Adrenal gland (tissue), 12 donors: ENCODE results near the gene SNPH. TPM values are rescaled to one million over a fixed set of nuclear protein-coding genes. Genes with fewer than 3 reads are reported as not detected.
"Not testable (repeated sequence)": the region's sequence is repeated elsewhere in the genome, so short reads cannot be mapped to it uniquely, and the experiment has no call there.

ENCODE experiments used
- DNase-seq, 7 donors: peaks; one replicate each; pipeline ENCODE4 v3.0.0-alpha.2; 2019 to 2020
- H3K27ac ChIP-seq, 5 donors: fragments of 200-600 bp; sonication (generic) in 4 of 5; 1 replicate in 3 of 5; 2 replicates in 2 of 5; pipeline versions ENCODE4 v1.5.1 to v1.8.0; 2016 to 2020; ENCODE audit warnings: mild to moderate bottlenecking in 1 of 5
- H3K27me3 ChIP-seq: fragments of 200-600 bp; 2 replicates; pipeline ENCODE4 v1.8.0; 2021
- H3K36me3 ChIP-seq, 2 donors: fragments of 200-600 bp; replicated peaks in 1 of 2; 1 replicate in 1 of 2; 2 replicates in 1 of 2; pipeline versions ENCODE4 v1.5.1 to v1.8.0; 2018 to 2022
- H3K4me1 ChIP-seq, 2 donors: fragments of 200-600 bp; replicated peaks in 1 of 2; 1 replicate in 1 of 2; 2 replicates in 1 of 2; pipeline versions ENCODE4 v1.5.1 to v1.8.0; 2018 to 2021
- H3K4me3 ChIP-seq, 4 donors: fragments of 200-600 bp; sonication (generic) in 3 of 4; one replicate each; pipeline ENCODE4 v1.5.1; 2016 to 2018
- H3K9me3 ChIP-seq, 3 donors: fragments of 200-600 bp; sonication (generic) in 1 of 3; replicated peaks in 1 of 3; 1 replicate in 2 of 3; 2 replicates in 1 of 3; pipeline versions ENCODE4 v1.5.1 to v1.8.0; 2016 to 2021
- POLR2A ChIP-seq, 2 donors: fragments of 450-650 bp; IDR thresholded peaks; one replicate each; pipeline ENCODE4 v1.6.1; 2017; ENCODE audit warnings: antibody characterized with exemption in 2 of 2, mild to moderate bottlenecking in 2 of 2, moderate library complexity in 1 of 2
- WGBS, 4 donors: extraction: QIAGEN DNeasy Blood & Tissue Kit in 2 of 4; methylation state at CpG; one replicate each; pipeline versions ENCODE4 v1.1.5 to v1.1.7; 2013 to 2017; 5-methylcytosine and 5-hydroxymethylcytosine counted together
- intact Hi-C, 2 donors: fragments of 100-400 bp; cut with DNase I; formaldehyde crosslinking; loops; one replicate each; pipeline versions ENCODE4 v1.14.1 to v1.15.0; 2022 to 2023
- polyA plus RNA-seq, 3 donors: library from polyadenylated mRNA; stranded (reverse); fragments of 200-250 nt in 2 of 3; fragments of 350-450 nt in 1 of 3; fragmentation: Illumina TruSeq in 1 of 3; extraction: RNeasy Lipid Tissue Mini Kit (QIAGEN cat#74804) in 1 of 3; gene quantifications; one replicate each; pipeline ENCODE4 v1.2.3, GENCODE V29; 2013 to 2014
- total RNA-seq, 9 donors: library from RNA; depleted of rRNA in 4 of 9; stranded (reverse); fragments of >200 nt in 4 of 9; fragments of 120-200 nt in 1 of 9; fragmentation: NEBNext Ultra II Directional in 1 of 9; extraction: Animal tissue kit (Norgen Biotek cat#: 25700) in 1 of 9; gene quantifications; one replicate each; pipeline versions ENCODE4 v1.1.0 to v1.2.4, GENCODE V29; 2013 to 2023
- TF ChIP-seq, protein P1 (sequence below), 6 experiments: fragments of 450-650 bp in 4 of 6; fragments of 200-600 bp in 2 of 6; sonication (generic) in 1 of 6; IDR thresholded peaks; 1 replicate in 5 of 6; 2 replicates in 1 of 6; pipeline versions ENCODE4 v1.5.1 to v1.8.0; 2016 to 2021; ENCODE audit warnings: antibody characterized with exemption in 6 of 6, mild to moderate bottlenecking in 2 of 6, moderate library complexity in 1 of 6
- donor health status: healthy with polysubstance abuse.
- donor health status: Bipolar disorder and iron deficiency.
- donor health status: DM: yes; HTN: yes; CAD: no.
- donor health status: DM: no; HTN: no; CAD: no.
- donor health status: DM: no; HTN: no; CAD: no.
- donor health status: DM: yes; HTN: yes; CAD: no.

The SNPH gene
- total and polyA plus RNA-seq, 12 donors: 2.1 to 18.9 (median 5.8) TPM

DNA sequence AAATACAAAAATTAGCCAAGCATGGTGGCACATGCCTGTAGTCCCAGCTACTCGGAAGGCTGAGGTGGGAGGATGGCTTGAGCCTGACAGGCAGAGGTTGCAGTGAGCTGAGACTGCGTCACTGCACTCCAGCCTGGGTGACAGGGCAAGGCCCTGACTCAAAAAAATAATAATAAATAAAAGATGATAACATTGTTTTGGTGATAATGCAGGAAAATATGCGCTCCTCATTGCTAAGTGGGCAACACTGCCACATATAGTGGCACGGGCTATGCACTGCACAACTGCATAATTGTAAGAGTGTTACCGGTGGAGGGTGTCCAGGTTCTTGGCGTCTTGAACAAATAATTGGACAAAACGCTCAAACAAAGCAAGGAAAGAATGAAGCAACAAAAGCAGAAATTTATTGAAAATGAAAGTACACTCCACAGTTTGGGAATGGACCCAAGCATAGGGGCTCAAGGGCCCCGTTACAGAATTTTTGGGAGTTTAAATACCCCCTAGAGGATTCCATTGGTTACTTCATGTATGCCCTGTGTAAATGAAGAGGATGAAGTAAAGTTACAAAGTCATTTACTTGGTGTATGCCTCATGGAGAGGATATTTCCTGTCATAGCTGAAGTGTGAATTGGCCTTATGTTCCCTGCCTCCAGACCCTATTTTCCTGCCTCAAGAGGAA, 77.5 kb downstream of the SNPH start:
- H3K4me1 ChIP-seq, H3K36me3 ChIP-seq, H3K27me3 ChIP-seq, H3K4me3 ChIP-seq, intact Hi-C loops, H3K27ac ChIP-seq, H3K9me3 ChIP-seq: not testable (repeated sequence)
- peak in 1 of 7 donors; percentile 43 for DNase-seq
- WGBS, 4 donors: 93 to 95% (median 94%) methylated on average over 8 of the region's 8 CpGs
- TF ChIP-seq, protein P1, sequence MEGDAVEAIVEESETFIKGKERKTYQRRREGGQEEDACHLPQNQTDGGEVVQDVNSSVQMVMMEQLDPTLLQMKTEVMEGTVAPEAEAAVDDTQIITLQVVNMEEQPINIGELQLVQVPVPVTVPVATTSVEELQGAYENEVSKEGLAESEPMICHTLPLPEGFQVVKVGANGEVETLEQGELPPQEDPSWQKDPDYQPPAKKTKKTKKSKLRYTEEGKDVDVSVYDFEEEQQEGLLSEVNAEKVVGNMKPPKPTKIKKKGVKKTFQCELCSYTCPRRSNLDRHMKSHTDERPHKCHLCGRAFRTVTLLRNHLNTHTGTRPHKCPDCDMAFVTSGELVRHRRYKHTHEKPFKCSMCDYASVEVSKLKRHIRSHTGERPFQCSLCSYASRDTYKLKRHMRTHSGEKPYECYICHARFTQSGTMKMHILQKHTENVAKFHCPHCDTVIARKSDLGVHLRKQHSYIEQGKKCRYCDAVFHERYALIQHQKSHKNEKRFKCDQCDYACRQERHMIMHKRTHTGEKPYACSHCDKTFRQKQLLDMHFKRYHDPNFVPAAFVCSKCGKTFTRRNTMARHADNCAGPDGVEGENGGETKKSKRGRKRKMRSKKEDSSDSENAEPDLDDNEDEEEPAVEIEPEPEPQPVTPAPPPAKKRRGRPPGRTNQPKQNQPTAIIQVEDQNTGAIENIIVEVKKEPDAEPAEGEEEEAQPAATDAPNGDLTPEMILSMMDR (IDR thresholded peaks at IDR 0.05): peak in 1 of 6 experiments; percentile 9

DNA sequence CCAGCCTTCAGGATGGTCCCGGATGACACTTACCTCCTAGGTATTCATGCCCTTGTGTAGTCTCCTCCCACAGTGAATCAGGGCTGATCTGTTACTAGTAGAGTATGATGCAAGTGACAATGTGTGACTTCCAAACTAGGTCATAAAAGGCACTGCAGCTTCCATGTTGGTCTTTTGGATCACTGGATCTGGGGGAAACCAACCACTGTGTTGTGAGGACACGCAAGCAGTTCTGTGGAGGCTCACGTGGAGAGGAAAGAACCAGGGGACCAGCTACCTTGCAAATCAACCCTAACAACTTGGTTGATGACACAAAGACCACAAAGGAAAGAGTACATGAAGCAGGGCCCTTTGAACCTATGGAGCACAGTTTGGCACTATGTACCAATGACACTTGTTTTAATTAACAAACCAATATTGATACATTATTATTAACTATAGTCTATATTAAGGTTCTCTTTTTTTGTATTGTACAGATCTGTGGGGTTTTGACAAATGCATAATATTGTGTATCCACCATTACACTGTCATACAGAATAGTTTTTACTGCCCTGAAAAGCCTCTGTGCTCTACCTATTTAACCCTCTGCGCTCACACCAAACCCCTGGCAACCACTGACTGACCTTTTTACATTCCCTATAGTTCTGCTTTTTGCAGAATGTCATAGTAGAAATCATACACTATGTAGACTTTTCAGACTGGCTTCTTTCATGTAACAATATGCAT, 79.1 kb downstream of the SNPH start:
- intact Hi-C loops: no loop called here
- Histone ChIP-seq H3K9me3 (peaks cover 0 to 6% (median 3%) of the 10 kb centered on the region in 3 donors), H3K4me3 (no peak overlapping the region), H3K27ac (no peak overlapping the region), H3K36me3 (no peaks in the 10 kb centered on the region), H3K4me1 (no peaks in the 10 kb centered on the region), H3K27me3 (no peaks in the 10 kb centered on the region)
- TF ChIP-seq, protein P1 (IDR thresholded peaks at IDR 0.05): no peak
- no peak for TF ChIP-seq POLR2A (IDR thresholded peaks at IDR 0.05)
- WGBS, 4 donors: 78 to 94% (median 88%) methylated on average over 4 of the region's 4 CpGs
- DNase-seq: no peak

DNA sequence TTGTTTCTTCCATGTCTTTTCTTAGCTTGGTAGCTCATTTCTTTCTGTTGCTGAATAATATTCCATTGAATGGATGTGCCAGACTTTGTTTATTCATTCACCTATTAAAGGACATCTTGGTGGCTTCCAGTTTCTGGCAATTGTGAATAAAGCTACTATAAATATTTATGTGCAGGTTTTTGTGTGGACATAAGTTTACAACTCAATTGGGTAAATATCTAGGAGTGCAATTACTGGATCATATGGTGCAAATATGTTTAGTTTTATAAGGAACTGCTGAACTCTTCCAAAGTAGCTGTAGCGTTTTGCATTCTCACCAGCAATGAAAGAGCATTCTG, 79.6 kb downstream of the SNPH start:
- DNase-seq: no peak
- H3K27ac ChIP-seq: no peak overlapping the region
- H3K4me3 ChIP-seq: no peak overlapping the region
- TF ChIP-seq, protein P1 (IDR thresholded peaks at IDR 0.05): no peak
- TF ChIP-seq POLR2A (IDR thresholded peaks at IDR 0.05): no peak
- H3K27me3 ChIP-seq: no peaks in the 10 kb centered on the region
- intact Hi-C loops: no loop called here
- 92 to 98% (median 96%) methylated on average over 1 of the region's 1 CpG for WGBS, 4 donors
- H3K36me3 ChIP-seq: no peaks in the 10 kb centered on the region
- H3K4me1 ChIP-seq: no peaks in the 10 kb centered on the region
- peaks cover 0 to 8% (median 3%) of the 10 kb centered on the region in 3 donors for H3K9me3 ChIP-seq

DNA sequence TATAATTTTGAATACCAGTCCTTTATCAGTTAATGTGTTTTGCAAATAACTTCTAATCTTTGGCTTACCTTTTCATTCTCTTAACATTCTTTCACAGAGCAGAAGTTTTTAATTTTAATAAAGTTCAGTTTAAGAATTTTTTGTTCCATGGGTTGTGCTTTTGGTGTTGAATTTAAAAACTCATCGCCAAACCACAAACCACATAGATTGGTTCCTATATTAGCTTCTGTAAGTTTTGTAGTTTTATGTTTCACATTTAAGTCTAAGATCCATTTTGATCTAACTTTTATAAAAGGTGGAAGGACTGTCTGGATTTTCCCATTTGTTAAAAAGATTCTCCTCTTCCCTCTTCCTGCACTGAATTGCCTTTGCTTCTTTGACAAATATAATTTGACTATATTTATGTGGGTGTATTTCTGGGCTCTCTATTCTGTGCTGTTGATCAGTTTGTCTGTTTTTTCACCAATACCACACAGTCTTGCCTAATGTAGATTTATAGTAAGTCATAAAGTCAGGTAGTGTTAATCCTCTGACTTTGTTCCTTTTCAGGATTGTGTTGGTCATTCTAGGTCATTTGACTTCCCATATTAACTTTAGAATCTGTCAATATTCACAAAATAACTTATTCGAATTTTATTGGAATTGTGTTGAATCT, 80.3 kb downstream of the SNPH start:
- H3K9me3 ChIP-seq: peaks cover 0 to 8% (median 3%) of the 10 kb centered on the region in 3 donors
- intact Hi-C loops: no loop called here
- H3K27ac ChIP-seq: no peak overlapping the region
- no peaks in the 10 kb centered on the region for H3K36me3 ChIP-seq
- no peaks in the 10 kb centered on the region for H3K4me1 ChIP-seq
- WGBS, 4 donors: 76 to 84% (median 83%) methylated on average over 2 of the region's 2 CpGs
- TF ChIP-seq, protein P1 (IDR thresholded peaks at IDR 0.05): no peak
- TF ChIP-seq POLR2A (IDR thresholded peaks at IDR 0.05): no peak
- no peak for DNase-seq
- H3K27me3 ChIP-seq: no peaks in the 10 kb centered on the region
- no peak overlapping the region for H3K4me3 ChIP-seq
